ENCODE results near the gene MAML2.

MAML2 gene

DNA sequence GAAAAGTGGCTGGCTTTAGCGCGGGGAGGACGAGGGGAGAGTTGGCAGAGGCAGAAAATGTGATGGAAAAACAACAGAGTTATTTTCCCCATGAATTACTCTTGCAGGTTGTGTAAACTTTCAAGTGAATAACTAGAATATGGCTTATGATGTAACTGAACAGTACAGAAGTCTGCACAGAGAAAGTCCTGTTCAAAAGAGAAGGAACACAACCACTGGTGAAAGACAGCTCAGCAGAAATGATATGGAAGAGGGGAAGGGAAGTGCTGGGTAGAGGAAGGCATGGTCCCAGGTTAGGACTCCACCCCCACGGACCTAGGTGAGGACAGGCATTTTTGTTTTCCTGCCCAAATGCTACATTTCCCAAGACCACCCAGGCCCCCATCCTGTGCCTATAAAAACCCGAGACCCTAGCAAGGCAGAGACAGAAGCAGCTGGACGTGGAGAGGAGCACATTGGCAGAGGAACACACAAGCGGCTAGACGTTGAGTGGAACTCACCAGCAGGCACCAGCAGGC, 77.7 kb downstream of the MAML2 start:
- no peak for DNase-seq

DNA sequence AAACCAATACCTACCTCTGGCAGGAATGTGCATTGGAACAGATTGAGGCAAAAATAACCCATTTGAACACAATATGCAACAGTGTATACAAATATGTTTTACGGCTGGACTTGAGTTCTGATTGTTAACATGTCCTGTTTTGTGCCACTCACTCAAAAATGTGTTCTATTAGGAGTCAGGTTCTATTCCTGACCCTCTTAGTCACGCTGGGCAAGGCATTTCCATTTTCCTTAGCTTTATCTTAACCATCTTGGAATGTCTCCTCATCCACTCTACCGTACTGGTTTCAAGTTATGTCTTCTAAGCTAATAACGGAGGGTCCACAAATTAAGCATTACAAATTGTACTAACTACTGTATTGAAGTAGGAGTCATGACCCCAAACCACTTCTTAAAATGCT, 78.6 kb downstream of the MAML2 start:
- no peak for DNase-seq

DNA sequence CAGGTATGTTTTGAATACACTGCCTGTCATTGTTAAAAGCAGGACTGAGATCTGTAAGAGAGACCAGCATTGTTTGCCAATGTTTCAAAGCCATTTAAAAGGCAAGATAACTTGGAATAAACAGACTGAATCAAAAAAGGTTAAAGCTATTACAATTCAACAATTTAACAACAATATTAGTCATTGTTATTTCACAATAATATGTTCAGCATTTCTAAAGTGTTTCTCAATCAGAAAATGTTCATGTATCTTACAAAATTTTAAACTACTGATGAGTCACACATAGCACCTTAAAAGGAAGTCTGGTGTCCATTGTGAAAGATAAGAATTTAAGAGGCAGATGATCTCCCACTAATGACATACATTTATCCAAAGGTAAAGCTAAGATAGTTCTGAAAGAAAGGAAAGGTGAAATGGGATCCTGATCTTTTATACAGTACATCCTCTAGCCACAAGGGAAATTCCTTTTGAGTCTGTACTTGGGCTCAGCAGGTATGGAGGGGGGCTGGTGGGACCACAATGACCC, 79.7 kb downstream of the MAML2 start:
- no peak for DNase-seq

DNA sequence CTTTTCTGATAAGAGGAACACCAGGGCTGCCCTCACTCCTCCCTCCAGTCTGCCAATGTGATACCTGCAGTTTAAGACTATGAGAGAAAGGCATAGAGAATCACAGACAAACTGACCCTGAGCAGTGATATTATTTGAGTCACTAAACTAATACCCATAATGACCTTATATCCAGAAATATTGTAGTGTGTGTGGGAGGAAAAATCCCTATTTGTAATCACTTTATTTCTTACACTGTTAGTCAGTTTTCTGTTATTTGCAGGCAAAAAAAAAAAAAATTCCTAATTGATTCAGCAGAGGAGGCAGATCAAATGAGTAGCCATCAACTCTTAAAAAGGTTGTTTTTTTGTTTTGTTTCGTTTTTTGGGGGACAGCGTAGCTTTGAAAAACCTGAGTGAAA, 82.5 kb downstream of the MAML2 start:
- no peak for DNase-seq

DNA sequence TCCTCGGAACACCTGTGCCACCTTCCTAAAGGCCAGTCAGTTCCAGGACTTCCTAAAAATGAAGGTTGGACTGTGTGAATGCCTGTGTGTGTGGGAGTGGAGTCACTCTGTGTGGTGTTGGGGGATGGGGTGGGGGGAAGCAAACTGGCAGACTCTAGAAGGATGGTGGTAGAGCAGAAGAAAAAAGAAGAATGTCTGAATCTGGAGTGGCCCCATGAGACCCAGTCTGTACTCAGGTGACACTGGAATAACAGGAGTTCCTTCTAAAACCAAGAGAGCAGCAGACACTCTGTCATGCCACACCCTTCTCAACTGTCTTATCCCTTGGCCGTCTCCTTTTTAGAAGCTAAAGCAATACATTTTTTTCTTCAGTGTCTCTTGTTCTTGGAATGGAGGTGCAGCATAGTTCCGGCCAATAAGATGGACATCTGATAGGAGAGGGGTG, 82.9 kb downstream of the MAML2 start:
- no peak for DNase-seq

DNA sequence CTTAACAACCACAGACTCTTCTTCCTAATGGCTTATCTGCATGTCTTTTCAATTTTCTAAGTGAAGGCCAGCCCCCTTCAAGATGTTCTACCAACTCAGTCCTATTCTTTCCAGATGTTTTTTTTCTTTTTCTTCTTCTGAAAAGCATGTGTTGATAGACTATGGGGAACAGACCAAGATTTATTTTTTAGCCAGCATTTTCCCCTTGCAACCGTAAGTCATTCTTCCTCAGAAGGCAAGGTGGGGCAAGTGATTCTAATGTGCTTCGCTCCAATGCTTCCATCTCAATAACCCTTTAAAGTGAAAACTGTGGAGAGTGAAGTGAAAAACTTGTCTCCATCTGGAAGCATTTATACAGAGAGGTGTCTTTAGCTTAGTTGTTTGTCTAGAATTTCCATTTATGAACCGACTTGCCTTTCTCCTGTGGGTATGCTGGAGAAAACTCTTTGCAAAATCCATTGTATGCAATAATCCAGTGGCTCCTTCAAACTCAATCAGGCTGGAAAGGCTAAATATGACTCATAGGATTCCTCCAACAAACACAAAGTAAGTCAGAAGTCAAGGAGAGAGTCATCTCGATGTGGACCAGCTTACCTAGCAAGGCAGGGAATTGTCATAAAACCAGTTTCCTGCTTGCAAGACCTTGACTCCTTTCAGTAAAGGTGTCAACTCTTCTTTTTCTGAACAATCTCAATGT, 83.7 kb downstream of the MAML2 start:
- DNase-seq: no peak

DNA sequence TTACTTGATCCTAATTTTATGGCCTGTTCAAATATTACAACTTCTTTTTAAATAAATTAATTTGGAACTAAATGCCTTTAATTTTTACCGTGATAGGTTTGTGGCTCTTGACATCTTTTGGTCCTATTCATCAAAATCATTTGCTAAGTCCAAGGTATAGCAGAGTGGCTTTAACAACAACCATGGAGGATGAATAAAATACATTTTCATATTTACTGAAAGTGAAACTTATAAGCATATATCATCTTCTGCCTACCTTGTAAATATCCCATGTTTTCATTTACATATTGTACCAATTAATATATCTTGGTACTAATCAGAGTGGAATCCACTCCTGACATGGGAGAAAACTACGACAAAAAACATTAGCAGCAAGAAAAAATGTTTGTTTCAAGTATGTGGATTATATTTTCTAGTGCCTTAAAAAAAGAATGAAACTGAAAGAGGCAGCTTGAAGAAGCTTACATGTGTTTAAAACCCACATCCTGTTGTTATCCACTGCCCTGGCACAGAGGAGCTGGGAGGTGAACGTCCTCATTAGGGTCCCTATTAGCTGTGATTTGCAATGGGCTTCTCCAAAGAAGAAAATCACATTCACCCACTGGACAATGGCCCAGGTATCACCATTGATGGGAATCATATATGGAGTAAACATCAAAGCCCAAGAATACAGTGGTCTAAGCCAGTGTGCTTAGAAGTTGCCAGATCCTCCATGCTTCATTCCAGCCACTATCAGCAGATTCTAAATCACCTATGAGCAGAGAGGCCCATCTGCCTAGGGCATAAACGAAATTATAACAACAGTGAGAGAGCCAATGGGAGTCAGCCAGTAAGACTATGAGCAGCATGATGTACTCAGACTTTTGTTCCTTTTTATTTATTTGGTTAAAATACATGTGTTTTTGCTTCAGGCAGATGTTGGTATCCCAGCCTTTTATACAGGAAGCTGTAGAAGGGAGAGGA, 84.7 kb downstream of the MAML2 start:
- no peak for DNase-seq

DNA sequence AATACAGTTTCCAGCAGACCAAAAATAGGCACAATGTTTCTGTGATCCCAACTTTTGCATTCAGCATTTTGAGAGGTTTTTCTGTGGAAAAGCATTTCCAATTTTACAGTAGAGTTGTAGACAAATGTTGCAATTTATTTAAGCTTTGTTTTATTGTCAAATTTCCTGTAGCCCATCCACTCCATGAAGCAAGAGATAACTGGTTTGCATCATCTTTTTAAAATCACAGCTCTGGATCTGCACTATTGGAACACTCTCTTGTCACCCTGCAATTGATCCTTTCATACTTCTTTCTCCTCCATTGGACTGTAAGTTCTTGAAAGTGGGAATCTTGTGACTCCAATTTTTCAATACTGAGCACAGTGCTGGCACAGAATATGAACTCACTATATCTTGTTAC, 86.0 kb downstream of the MAML2 start:
- no peak for DNase-seq

DNA sequence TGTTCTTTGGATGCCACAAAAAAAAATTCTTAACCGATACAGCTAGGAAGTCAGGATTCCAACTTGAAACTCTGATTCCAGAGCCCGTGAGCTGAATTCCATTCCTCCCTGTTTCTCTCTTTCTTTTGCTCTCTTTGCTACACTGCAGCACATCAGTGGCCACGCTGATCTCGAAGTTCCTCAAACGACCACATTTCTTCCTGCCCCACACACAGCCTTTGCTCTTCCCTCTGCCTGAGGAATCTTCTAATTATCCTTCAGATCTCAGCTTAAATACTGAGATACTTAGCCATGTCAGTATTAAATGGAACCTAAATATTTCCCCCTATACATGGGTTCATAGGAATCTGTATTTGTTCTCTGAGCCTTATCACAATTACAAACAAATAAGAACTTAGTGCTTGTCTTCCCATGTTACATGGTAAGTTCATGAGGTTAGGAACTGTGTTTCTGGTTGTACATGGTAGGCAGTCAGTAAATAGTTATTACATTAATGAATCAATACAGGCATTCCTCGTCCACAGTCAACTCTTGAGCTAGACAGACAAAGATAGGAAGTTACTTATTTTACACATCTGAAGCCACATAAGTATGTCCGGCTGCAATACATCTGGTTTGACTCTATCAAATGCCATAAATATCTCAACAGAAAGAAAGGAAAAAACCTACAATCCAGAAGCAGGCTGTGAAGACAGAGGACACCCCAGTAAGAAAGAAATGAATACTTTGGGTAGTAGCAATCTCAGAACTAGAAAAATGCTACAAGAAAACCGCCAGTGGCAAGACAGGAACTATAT, 86.6 kb downstream of the MAML2 start:
- no peak for DNase-seq

DNA sequence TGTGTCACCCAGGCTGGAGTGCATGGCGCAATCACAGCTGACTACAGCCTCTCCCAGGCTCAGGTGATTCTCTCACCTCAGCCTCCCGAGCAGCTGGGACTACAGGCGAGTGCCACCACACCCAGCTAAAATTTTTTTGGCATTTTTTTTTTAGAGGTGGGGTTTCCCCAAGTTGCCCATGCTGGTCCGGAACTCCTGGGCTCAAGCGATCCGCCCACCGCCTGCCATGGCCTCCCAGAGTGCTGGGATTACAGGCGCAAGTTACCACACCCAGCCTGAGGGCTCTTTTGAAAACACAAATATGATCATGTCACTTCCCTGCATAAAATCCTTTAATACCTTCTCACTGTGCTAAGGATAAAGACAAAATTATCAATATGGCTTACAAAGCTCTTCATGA, 88.1 kb downstream of the MAML2 start:
- no peak for DNase-seq

DNA sequence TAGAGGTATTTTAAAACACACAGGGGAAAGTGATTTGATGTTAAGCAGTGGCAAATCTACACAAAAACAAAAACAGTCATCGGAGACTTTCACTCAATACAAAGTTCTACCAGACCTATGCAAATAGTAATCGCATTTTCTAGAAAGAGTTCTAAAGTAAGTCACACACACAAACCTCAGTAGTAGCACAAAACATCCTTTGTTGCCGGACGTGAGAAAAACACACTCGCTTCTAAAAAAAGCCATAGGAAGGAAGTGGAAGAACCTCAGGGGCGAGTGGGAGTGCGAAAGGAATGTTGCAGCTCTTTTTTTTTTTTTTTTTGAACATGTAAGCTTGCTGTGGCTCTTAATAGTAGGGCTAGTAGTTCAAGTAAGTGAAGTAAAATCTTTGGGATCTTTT, 88.9 kb downstream of the MAML2 start:
- no peak for DNase-seq

DNA sequence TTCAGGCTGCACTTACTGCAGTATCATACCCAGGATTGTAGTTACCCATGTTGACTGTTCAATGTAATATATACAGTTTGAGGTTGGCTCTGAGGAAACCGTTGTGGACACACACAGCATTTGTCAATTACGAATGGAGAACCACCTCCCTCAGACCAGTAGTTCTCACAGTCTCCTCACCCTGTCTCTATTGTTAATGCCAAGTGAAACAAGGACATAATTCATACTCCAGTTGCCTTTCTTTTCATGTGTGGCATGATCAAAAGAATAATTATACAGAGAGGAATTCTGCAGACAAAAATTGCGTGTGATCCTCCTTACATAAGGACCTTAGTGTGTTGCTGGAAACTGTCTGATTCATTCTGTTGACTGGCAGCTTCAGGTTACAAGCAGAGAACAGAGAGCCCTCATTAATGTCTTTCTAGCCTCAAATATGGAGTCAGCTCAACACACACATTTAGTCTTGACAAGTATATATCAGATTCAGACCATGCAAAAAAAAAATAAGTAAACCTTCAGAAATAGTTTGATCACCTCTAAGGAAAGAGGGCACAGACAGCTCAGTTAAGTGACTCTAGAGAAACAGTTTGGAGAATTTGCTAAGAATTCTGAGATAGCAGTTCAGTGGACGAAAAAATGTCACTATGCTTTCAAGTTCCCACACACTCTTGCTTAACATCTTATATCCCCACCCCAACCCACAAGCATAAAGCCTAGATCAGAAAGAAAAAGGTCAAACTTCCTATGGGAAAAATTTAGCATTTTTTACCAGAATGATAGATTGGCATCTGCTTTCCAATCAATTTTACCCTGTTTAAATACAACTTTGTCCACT, 96.1 kb downstream of the MAML2 start:
- no peak for DNase-seq

DNA sequence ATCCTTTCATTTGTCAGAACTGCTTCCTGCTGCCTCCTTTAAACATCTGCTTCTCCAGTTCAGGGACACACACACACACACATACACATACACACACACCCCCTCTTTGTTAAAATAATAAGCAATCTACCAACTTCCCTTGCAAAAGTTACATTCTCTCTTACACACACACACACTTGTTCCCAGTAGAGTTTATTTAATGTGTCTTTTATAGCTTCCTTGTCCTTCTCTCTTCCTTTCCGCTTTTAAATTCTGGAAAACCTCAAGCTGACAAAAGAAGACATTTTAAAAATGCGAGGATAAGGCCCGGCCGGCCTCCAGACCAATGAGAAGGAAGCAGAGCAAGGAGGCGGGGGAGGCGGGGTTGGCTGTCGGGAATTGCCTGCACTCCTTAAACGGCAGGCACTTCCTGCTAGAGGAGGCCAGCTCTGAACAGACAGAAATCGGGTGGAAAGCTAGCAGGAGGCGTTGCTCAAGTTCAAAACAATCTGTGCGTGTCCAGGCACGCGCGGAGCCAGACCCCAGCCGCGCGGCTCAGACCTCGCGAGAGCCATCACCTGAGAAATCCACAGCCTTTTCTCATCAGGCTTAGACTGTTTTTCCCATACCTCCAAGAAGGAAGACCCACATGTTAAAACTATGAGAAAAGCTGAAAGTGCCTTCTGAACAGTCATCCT, 99.9 kb downstream of the MAML2 start:
- peak; percentile 84 for DNase-seq

DNA sequence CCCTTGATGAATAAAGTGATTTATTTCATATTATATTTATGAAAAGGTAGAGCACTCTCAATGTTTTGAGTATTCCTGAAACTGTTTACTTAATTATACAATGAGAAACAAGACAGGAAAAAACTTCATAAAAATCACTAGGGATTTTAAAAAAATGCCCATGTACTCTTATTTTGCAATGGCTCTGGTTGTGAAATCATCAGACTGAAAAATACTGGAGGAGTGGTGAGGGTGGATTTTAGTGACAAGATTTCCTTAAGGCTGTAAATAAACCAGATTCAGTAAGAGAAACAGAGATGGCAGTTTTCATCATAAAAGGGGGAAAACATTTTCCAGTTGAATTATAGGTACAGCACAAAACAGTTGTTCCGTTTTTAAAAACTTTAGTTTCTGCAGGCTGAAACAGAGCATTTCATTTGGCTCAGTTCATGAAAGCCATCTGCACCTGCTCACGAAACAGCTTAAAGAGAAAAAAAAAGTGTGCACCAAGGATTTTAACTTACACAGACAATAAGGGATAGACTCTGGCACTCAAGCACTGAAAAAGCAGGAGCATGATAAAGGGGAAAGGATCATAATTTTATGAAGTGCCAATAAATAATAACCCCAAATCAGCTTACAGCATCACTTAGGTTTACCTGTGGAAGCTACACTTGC, 100.7 kb downstream of the MAML2 start:
- no peak for DNase-seq

DNA sequence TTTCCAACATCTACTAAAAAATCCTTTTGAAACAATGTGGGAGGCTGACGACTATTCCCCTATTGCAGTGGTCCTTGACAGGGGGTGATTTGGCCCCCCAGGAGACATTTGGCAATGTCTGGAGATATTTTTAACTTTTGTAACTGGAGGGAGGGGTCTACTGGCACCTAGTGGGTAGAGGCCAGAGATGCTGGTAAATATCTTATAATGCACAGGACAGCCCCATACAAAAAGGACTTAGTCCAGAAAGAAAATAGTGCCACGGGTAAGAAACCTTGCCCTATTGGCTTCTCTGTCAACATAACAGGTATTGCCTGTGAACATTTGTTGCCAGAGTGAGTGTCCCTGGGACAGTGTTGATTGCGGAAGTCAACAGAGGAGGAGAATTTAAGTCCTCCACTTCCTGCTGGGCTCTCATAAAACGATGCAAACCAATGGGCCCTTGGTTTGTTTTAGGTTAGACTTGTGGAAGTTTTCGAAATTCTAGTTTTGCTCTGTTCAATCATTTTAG, 101.6 kb downstream of the MAML2 start:
- DNase-seq: no peak

DNA sequence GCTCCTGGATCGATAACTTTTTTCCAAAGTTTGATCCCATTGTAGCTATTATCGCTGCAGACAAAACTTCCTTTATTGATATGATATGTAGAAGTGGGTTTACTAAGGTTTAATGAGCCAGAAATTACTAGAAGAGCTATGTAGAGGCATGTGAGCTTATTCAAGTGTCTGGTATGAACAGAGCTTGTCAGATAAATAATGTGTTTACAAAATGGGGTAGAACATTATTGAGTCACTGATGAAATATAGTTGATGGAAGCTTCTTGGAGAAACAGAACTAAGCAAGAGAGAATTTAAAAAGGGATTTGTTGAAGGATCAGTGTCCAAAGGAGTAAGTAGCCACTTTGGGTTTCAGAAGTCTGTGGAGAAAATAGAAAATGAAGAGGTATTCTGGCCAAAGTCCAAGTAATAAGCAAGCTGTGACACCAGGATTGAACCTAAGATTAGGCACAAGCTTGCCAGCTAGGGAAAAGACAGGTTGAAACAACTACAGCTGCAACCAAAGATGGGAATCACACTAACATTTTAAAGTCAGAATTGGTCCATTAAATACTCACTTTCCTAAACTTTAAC, 104.3 kb downstream of the MAML2 start:
- DNase-seq: no peak

DNA sequence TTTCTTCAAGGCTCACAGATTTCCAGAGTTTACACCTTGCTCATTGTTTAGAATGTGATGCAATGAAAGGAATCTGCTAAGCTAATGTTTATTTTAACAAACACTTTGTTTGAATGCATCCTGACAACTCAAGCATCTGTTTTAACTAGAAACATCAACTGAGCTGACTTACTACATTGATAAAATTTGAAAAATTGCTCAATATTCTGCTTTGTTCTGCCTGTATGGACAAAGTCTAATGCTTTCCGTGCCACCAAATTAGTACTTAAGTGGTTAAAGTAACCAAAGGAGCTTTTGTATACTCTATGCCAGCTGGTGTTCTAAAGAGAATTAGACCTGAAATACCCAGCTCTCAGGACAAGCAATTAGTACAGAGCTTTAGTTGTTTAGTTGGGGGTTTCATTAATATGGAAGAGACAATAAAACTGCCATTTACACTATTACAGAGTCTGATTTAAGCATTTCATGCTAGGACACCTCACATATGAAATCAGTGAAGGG, 105.2 kb downstream of the MAML2 start:
- DNase-seq: no peak

DNA sequence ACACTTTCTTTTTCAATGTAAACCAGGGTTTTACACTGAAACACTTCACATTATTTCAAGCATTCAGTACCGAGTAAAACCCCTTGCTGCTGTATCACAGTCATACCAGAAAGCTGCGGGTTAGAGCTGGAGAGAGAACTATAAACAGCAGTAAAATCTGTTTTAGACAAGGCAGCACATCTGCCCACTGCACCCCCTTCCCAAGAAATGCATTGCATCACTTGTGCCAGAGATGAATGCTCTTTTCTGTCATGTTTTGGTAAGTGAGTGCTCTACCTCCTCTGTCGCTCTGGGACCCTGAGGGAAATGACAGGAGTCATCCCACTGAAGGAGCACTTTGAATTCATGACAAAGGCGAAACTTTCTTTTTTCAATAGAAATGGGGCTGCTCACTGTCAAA, 107.2 kb downstream of the MAML2 start:
- no peak for DNase-seq

DNA sequence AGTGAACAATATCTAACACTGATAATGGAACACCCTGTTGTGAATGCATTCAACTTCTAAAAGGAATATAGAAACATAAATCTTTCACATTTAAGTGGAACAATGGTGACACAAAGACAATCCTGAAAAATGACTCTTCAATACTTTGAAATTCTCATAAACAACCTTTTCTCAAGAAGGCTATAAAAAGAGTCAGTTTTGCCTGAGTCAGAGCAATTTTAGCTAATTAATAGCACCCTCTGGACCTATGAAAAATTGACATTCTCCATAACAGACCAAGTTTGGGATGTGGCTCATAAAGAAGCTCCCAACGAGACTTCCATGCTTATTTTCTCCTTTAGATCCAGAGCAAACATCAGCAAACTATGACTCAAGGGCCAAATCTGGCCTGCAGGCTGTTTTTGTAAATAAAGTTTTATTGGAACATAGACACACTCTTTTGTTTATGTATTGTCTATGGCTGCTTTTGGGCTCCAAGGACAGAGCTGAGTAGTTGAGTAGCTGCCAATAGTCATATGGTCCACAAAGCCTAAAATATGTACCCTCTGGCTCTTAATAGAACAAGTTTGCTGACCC, 108.0 kb downstream of the MAML2 start:
- DNase-seq: no peak

DNA sequence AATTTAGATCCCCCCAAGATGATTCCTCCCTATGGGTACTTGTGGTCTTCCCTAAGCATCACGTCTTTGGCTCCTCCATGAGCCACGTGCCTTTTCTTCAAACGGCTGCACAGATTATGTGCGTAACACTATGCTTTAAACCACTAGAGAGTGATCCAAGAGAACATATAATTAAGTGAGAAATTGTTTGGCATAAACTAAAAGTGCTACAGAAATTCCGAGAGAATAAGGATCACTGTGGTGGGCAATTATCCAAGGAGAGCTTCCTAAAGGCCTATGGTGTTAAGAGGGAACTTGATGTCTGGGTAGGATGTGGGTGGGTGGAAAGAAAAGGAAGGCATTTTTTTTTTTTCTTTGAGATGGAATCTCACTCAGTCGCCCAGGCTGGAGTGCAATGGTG, 110.9 kb downstream of the MAML2 start:
- no peak for DNase-seq
